Neuron (in vitro differentiated cells): Measurements from ENCODE around the gene GHITM.
A peak's percentile ranks its signal among the peaks of the same experiment; 100 is the strongest.
"Not testable (repeated sequence)": the region's sequence is repeated elsewhere in the genome, so short reads cannot be mapped to it uniquely, and the experiment has no call there.

Experiments used
- H2AFZ ChIP-seq: one replicate; pipeline ENCODE4 v1.6.1; 2013; ENCODE audit warnings: low read depth, mild to moderate bottlenecking, inconsistent platforms, low read length, moderate library complexity
- H3K27me3 ChIP-seq: one replicate; pipeline ENCODE4 v1.6.1; 2013; ENCODE audit warnings: low read length; ENCODE audit not compliant: insufficient read depth
- H3K36me3 ChIP-seq: one replicate; pipeline ENCODE4 v1.6.1; 2013; ENCODE audit warnings: low read length; ENCODE audit not compliant: insufficient read depth
- H3K4me1 ChIP-seq: one replicate; pipeline ENCODE4 v1.6.1; 2013; ENCODE audit warnings: low read length; ENCODE audit not compliant: insufficient read depth
- H3K4me3 ChIP-seq: 2 replicates; pipeline ENCODE4 v1.5.1; 2013; ENCODE audit warnings: mild to moderate bottlenecking, low read length, moderate library complexity
- H3K9me3 ChIP-seq: one replicate; pipeline ENCODE4 v1.6.1; 2013; ENCODE audit warnings: low read length

The GHITM gene

DNA sequence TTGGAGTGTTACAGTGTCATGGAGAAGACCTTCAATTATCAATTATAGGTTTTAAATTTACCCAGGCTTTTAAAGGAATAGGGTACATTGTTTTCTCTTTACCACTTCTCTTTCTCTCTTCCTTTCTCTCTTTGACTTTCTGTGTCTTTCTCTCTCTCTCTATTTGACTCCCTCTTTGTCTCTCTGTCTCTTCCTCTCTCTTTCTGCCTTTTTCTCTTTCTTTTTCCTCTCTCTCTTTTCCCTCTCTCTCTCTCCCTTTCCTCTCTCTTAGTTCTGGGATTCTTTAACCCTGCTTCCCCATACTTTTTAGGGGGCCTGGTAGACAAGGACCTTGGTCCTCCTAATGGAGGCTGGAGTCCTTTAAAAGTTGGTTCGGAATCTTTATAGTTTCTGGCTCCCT lies 15.9 kb upstream of the GHITM start:
- Histone ChIP-seq H3K9me3 (no peaks in the 10 kb centered on the region), H3K4me3 (no peak overlapping the region), H3K27me3 (no peaks in the 10 kb centered on the region), H2AFZ (no peak overlapping the region), H3K36me3 (no peaks in the 10 kb centered on the region), H3K4me1 (no peaks in the 10 kb centered on the region)

DNA sequence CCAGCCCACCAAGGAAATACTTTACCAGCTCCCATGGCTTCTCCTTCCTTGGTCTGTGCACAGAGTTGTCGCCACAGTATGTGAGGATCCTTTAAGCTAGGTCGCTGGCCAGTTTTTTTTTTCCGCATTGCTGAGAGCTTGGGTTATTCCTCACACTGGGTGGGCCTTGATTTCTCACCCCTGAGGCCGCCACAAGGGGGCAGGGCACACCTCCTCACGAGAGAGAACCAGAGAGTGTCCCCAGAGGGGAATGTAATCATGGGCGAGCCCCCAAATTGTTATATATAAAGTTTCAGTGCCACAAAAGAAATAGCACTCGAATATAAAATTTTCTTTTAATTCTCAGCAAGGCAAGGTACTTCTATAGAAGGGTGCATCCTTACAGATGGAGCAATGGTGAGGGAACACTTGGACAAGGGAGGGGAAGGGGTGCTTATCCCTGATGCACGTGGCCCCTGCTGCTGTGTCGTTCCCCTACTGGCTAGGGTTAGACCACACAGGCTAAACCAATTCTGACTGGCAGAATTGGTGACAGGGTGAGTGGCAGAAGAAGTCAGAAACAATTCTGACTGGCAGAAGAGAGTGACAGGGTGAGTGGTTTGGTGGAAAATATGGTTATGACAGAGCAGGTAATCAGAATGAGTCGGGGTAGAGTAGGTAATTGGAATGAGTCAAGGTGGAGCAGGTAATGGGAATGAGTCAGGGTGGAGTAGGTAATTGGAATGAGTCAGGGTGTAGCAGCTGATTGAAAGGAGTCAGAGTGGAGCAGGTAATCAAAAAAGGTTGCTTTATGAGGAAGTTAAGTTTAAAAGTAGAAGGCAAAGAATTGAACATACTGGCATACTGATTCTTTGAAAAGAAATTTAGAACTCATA lies 13.2 kb upstream of the GHITM start:
- not testable (repeated sequence) for H3K4me3 ChIP-seq, H3K27me3 ChIP-seq, H3K4me1 ChIP-seq, H3K36me3 ChIP-seq, H3K9me3 ChIP-seq, H2AFZ ChIP-seq

- Histone ChIP-seq H3K27me3 (no peaks in the 10 kb centered on the region), H3K4me1 (no peaks in the 10 kb centered on the region), H2AFZ (no peak overlapping the region), H3K4me3 (no peak overlapping the region), H3K36me3 (no peaks in the 10 kb centered on the region), H3K9me3 (no peaks in the 10 kb centered on the region)
These were observed 12.5 kb upstream of the GHITM start for GRCh38 chr10:84126785-84127167.

- Histone ChIP-seq H3K36me3 (no peaks in the 10 kb centered on the region), H3K4me1 (peaks cover 13% of the 10 kb centered on the region), H3K4me3 (no peak overlapping the region), H3K9me3 (no peaks in the 10 kb centered on the region), H3K27me3 (peaks cover 8% of the 10 kb centered on the region), H2AFZ (no peak overlapping the region)
These were observed 3.5 kb upstream of the GHITM start for GRCh38 chr10:84135836-84136235.

DNA sequence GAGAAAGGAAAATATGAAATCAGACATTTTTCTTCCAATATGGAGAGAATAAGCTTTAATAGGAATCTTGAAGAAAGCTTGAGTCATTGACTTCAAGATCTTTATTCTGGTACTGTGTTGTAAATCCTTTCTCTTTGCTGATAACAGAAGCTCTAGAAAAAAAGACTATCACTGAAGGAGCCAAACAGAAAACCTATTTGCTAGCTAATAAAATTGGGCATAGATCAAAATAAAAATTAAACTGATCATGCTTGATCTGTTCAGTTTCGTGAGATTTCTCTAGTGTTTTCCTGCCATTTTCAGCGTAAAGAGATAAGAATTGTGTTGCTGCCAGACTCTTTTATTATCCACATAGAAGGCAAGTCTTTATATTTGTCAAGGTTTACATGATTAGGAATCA lies 1.5 kb upstream of the GHITM start:
- H3K36me3 ChIP-seq = peaks cover 13% of the 10 kb centered on the region
- H3K27me3 ChIP-seq = peaks cover 8% of the 10 kb centered on the region
- peaks cover 18% of the 10 kb centered on the region for H3K4me1 ChIP-seq
- H3K4me3 ChIP-seq = no peak overlapping the region
- peak overlapping the region; percentile 99 for H2AFZ ChIP-seq
- H3K9me3 ChIP-seq = no peaks in the 10 kb centered on the region

DNA sequence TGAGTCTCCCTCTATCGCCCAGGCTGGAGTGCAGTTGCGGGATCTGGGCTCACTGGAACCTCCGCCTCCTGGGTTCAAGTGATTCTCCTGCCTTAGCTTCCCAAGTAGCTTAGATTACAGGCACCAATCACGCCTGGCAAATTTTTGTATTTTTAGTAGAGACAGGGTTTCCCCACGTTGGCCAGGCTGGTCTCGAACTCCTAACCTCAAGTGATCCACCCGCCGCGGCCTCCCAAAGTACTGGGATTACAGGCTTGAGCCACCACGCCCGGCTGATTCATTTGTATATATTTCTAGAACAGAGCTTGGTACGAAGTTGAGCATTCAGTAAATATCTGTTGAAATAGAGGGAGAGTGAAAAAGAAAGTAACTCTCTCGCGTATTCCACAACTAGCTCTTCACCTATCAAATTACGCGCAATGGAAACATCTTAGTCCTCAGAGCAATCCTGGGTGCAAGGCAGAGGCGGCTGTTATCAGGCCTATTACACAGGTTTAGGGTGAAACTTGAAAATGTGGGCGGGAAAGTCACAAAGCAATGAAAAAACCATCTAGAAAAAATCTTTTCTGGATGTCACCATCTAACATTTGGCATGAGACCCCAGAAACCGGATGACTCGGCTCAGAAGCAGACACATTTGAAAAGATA lies 707 bp upstream of the GHITM start:
- Histone ChIP-seq H3K4me1 (peaks cover 18% of the 10 kb centered on the region), H3K4me3 (peak overlapping the region; percentile 91), H3K27me3 (peaks cover 8% of the 10 kb centered on the region), H3K9me3 (no peaks in the 10 kb centered on the region), H2AFZ (peak overlapping the region; percentile 99), H3K36me3 (peaks cover 21% of the 10 kb centered on the region)

- no peaks in the 10 kb centered on the region for H3K9me3 ChIP-seq
- peaks cover 34% of the 10 kb centered on the region for H3K36me3 ChIP-seq
- H3K4me1 ChIP-seq = peaks cover 18% of the 10 kb centered on the region
- H3K27me3 ChIP-seq = no peaks in the 10 kb centered on the region
- peak overlapping the region; percentile 58 for H2AFZ ChIP-seq
- peak overlapping the region; percentile 91 for H3K4me3 ChIP-seq
These were observed 699 bp downstream of the GHITM start for GRCh38 chr10:84140036-84140379.

DNA sequence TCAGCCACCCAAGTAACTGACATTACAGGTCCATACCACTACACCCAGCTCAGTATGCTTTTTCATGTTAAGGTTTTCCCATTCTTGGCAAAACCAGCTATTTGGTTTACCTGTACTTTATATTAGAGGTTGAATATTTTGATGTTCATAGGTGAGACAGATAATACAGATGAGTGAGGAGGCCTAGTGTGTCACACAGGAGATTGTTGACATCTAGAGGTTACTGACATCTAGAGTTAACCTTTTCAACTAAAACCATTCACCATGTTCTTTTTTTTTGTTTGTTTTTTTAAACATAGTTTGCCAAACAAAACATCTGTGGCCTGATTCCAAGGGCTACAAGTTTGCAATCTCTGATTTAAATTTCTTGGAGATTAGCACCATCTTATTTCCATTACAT lies 8.0 kb downstream of the GHITM start:
- Histone ChIP-seq H3K4me3 (no peak overlapping the region), H3K27me3 (no peaks in the 10 kb centered on the region), H3K4me1 (no peaks in the 10 kb centered on the region), H3K9me3 (no peaks in the 10 kb centered on the region), H2AFZ (no peak overlapping the region), H3K36me3 (peaks cover 86% of the 10 kb centered on the region)

DNA sequence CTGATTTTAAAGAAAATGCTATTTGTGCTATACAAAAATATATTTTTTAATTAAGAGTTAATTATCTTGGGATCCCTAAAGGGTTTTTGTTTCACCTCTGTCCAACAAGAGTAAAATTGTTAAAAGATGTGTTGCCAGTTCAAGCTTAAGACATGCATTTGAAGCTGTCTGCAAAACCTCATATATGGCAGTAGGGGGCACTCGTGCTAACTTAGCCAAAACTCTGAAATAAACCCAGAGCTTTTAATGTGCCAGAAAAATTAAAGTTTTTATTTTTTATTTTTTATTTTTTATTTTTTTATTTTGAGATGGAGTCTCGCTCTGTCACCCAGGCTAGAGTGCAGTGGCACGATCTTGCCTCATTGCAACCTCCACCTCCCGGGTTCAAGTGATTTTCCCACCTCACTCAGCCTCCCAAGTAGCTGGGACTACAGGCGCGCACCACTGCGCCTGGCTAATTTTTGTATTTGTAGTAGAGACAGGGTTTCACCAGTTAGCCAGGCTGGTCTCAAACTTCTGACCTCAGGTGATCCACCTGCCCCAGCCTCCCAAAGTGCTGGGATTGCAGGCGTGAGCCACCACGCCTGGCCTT lies 8.8 kb downstream of the GHITM start:
- not testable (repeated sequence) for H3K4me3 ChIP-seq

GRCh38 chr10:84149854-84150253 lies 10.5 kb downstream of the GHITM start:
- H3K9me3 ChIP-seq = no peaks in the 10 kb centered on the region
- H3K4me1 ChIP-seq = no peaks in the 10 kb centered on the region
- H3K36me3 ChIP-seq = peaks cover 83% of the 10 kb centered on the region
- H3K4me3 ChIP-seq = no peak overlapping the region
- no peak overlapping the region for H2AFZ ChIP-seq
- H3K27me3 ChIP-seq = no peaks in the 10 kb centered on the region

More for the DNA sequence above, 8.8 kb downstream of the GHITM start:
- not testable (repeated sequence) for H3K27me3 ChIP-seq, H3K4me1 ChIP-seq, H3K9me3 ChIP-seq, H2AFZ ChIP-seq
- H3K36me3 ChIP-seq = peaks cover 86% of the 10 kb centered on the region

DNA sequence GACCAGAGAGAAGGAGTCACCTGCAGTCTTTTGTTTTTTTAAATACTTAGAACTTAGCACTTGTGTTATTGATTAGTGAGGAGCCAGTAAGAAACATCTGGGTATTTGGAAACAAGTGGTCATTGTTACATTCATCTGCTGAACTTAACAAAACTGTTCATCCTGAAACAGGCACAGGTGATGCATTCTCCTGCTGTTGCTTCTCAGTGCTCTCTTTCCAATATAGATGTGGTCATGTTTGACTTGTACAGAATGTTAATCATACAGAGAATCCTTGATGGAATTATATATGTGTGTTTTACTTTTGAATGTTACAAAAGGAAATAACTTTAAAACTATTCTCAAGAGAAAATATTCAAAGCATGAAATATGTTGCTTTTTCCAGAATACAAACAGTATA lies 13.5 kb downstream of the GHITM start:
- Histone ChIP-seq H3K9me3 (no peaks in the 10 kb centered on the region), H2AFZ (no peak overlapping the region), H3K27me3 (no peaks in the 10 kb centered on the region), H3K4me1 (no peaks in the 10 kb centered on the region), H3K36me3 (peaks cover 63% of the 10 kb centered on the region), H3K4me3 (no peak overlapping the region)

GRCh38 chr10:84155521-84155920 lies 16.2 kb downstream of the GHITM start:
- Histone ChIP-seq H3K4me1 (no peaks in the 10 kb centered on the region), H3K9me3 (no peaks in the 10 kb centered on the region), H3K4me3 (no peak overlapping the region), H2AFZ (no peak overlapping the region), H3K36me3 (peaks cover 42% of the 10 kb centered on the region), H3K27me3 (no peaks in the 10 kb centered on the region)

GRCh38 chr10:84156009-84156408 lies 16.7 kb downstream of the GHITM start:
- Histone ChIP-seq H3K27me3 (no peaks in the 10 kb centered on the region), H3K36me3 (peaks cover 37% of the 10 kb centered on the region), H3K4me3 (no peak overlapping the region), H3K9me3 (no peaks in the 10 kb centered on the region), H2AFZ (no peak overlapping the region), H3K4me1 (no peaks in the 10 kb centered on the region)
